OCI-LY1 (cell line): ENCODE results near the gene FGD3.

Source experiments
- H2AFZ ChIP-seq: fragments of 200-600 bp; sonication (generic), shearing (Covaris generic); 2 replicates; pipeline ENCODE4 v1.6.0; 2014; ENCODE audit warnings: antibody characterized with exemption, mild to moderate bottlenecking, low read length
- H3F3A ChIP-seq: fragments of 200-600 bp; sonication (generic), shearing (Covaris generic); 2 replicates; pipeline ENCODE4 v1.6.0; 2014; ENCODE audit warnings: mild to moderate bottlenecking, antibody characterized with exemption, low read length, moderate library complexity; ENCODE audit not compliant: insufficient read depth
- H3K27ac ChIP-seq: fragments of 200-600 bp; sonication (generic); 2 replicates; pipeline ENCODE4 v1.5.1; 2014; ENCODE audit warnings: low read length, mixed run types, mild to moderate bottlenecking, low read depth; ENCODE audit not compliant: poor library complexity, severe bottlenecking
- H3K27me3 ChIP-seq: fragments of 200-600 bp; sonication (generic); 2 replicates; pipeline ENCODE4 v1.6.0; 2014; ENCODE audit warnings: antibody characterized with exemption, mild to moderate bottlenecking, low read length, moderate library complexity; ENCODE audit not compliant: insufficient read depth
- H3K36me3 ChIP-seq: fragments of 200-600 bp; sonication (generic); 2 replicates; pipeline ENCODE4 v1.6.1; 2014; ENCODE audit warnings: mild to moderate bottlenecking, antibody characterized with exemption, low read length, moderate library complexity, mixed read lengths; ENCODE audit not compliant: insufficient read depth
- H3K4me1 ChIP-seq: fragments of 200-600 bp; sonication (generic); 2 replicates; pipeline ENCODE4 v1.5.1; 2014; ENCODE audit warnings: mild to moderate bottlenecking, low read length, moderate library complexity; ENCODE audit not compliant: insufficient read depth, severe bottlenecking
- H3K4me2 ChIP-seq: fragments of 200-600 bp; sonication (generic), shearing (Covaris generic); 2 replicates; pipeline ENCODE4 v1.6.1; 2014; ENCODE audit warnings: low read length
- H3K4me3 ChIP-seq: fragments of 200-600 bp; sonication (generic); 2 replicates; pipeline ENCODE4 v1.5.1; 2014; ENCODE audit warnings: low read length, low read depth, mild to moderate bottlenecking, mixed read lengths; ENCODE audit not compliant: poor library complexity, severe bottlenecking
- H3K79me2 ChIP-seq: fragments of 200-600 bp; shearing (Covaris generic); 2 replicates; pipeline ENCODE4 v1.6.1; 2016; ENCODE audit warnings: mixed run types, low read length, mixed read lengths; ENCODE audit not compliant: insufficient read depth
- H3K9ac ChIP-seq: fragments of 200-600 bp; sonication (generic), shearing (Covaris generic); 2 replicates; pipeline ENCODE4 v1.6.1; 2014; ENCODE audit warnings: mild to moderate bottlenecking, low read length, mixed read lengths
- H3K9me2 ChIP-seq: fragments of 200-600 bp; sonication (generic), shearing (Covaris generic); 2 replicates; pipeline ENCODE4 v1.6.1; 2014; ENCODE audit warnings: low read depth, mild to moderate bottlenecking, low read length, mixed read lengths
- H3K9me3 ChIP-seq: fragments of 200-600 bp; shearing (Covaris generic); 2 replicates; pipeline ENCODE4 v1.6.1; 2014; ENCODE audit warnings: low read length, mixed read lengths
- H4K20me1 ChIP-seq: fragments of 200-600 bp; sonication (generic), shearing (Covaris generic); 2 replicates; pipeline ENCODE4 v1.6.0; 2016; ENCODE audit warnings: mild to moderate bottlenecking, low read length; ENCODE audit not compliant: insufficient read depth
- EZH2 ChIP-seq: fragments of 200-600 bp; sonication (generic), shearing (Covaris generic); IDR thresholded peaks from 2 replicates; pipeline ENCODE4 v1.8.0; 2017; ENCODE audit warnings: borderline replicate concordance, mixed run types, mild to moderate bottlenecking, antibody characterized with exemption, low read length, moderate library complexity, mixed read lengths
- TF ChIP-seq, protein P1 (sequence below): fragments of 200-600 bp; sonication (generic), shearing (Covaris generic); IDR thresholded peaks from 2 replicates; pipeline ENCODE4 v1.5.1; 2017; ENCODE audit warnings: mild to moderate bottlenecking, antibody characterized with exemption, low read length, moderate library complexity, mixed read lengths

Gene FGD3

DNA sequence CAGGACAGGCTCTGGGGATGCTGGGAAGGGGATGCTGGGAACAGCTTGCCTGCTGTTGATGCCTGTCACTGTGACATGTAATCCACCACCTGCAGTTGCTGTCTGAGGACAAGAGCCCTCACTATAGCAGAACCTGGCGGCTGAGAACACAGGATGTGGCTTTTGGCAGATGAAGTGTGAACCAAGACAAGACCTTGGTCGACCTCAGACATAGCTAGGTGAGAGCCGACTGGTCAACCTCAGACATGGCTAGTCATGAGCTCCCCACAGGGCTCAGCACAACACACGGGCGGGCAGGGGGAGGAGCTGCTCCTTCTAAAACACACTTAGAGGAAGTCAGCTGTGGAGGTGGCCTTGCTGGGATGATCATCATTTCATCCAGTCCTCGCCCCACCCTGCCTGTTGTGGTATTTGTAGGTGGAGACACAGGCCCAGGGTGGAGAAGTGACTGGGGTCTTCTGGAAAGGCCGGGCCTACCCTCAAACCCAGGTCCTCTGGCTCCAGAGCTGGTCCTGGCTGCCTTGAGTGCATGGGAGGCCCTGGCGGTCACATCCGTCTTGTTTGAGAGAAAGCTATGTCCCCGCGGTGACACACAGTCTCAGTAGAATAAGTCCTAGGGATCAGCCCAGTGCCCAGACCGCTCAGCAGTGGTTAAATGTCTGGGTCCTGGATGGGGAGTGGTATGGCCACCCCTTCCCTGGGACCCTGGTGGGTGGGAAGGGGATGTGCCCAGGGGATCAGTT, 117.2 kb downstream of the FGD3 start:
- TF ChIP-seq, protein P1, sequence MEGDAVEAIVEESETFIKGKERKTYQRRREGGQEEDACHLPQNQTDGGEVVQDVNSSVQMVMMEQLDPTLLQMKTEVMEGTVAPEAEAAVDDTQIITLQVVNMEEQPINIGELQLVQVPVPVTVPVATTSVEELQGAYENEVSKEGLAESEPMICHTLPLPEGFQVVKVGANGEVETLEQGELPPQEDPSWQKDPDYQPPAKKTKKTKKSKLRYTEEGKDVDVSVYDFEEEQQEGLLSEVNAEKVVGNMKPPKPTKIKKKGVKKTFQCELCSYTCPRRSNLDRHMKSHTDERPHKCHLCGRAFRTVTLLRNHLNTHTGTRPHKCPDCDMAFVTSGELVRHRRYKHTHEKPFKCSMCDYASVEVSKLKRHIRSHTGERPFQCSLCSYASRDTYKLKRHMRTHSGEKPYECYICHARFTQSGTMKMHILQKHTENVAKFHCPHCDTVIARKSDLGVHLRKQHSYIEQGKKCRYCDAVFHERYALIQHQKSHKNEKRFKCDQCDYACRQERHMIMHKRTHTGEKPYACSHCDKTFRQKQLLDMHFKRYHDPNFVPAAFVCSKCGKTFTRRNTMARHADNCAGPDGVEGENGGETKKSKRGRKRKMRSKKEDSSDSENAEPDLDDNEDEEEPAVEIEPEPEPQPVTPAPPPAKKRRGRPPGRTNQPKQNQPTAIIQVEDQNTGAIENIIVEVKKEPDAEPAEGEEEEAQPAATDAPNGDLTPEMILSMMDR: no peak
- TF ChIP-seq EZH2: no peak
- H3K36me3 ChIP-seq: peaks cover 49% of the 10 kb centered on the region
- no peaks in the 10 kb centered on the region for H3K27me3 ChIP-seq
- H3K79me2 ChIP-seq: peaks cover 19% of the 10 kb centered on the region
- peak overlapping the region; percentile 69 for H3K9ac ChIP-seq
- no peak overlapping the region for H2AFZ ChIP-seq
- H3K9me3 ChIP-seq: no peaks in the 10 kb centered on the region
- 0 out of 2 replicates have a peak, but pooled peaks cover 4% of the 10 kb centered on the region for H3F3A ChIP-seq
- peak overlapping the region; percentile 86 for H3K4me2 ChIP-seq
- no peaks in the 10 kb centered on the region for H4K20me1 ChIP-seq
- peaks cover 59% of the 10 kb centered on the region for H3K4me1 ChIP-seq
- H3K4me3 ChIP-seq: peak overlapping the region; percentile 67
- peak overlapping the region; percentile 99 for H3K27ac ChIP-seq
- H3K9me2 ChIP-seq: no peaks in the 10 kb centered on the region

DNA sequence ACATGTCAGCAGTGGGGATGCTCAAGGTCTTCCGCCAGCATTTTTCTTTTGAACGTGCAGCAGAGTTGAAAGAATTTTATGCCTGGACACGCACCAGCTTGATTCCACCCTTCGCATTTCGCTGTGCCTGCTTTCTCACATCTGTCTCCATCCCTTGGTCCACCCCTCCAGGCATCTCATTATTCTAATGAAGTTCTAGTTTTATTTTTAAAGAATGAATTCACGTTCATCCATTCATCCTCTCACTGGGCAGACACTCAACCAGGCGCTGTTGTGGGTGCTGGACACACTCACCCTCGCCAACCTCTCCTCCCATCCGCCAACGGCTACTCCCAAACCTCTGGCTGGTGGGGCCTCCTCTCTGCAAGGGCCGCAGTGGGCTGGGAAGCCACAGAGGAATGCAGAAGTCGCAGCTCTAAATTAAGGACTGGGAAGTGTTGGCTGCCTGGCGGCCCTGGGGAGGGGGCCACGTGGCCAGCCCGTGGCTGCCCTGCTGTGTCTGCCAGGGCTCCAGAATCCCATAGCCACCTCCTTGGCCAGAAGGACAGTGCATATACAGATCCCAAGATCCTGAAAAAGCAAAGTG, 117.9 kb downstream of the FGD3 start:
- TF ChIP-seq EZH2: no peak
- TF ChIP-seq, protein P1: no peak
- Histone ChIP-seq H3K4me2 (peak overlapping the region; percentile 86), H3F3A (0 out of 2 replicates have a peak, but pooled peaks cover 4% of the 10 kb centered on the region), H3K27ac (peak overlapping the region; percentile 99), H3K27me3 (no peaks in the 10 kb centered on the region), H3K79me2 (peaks cover 19% of the 10 kb centered on the region), H3K9ac (peak overlapping the region; percentile 61; the same call in 1 of the 2 replicates), H4K20me1 (no peaks in the 10 kb centered on the region), H3K4me1 (peaks cover 52% of the 10 kb centered on the region), H3K4me3 (peak overlapping the region; percentile 67), H3K36me3 (peaks cover 56% of the 10 kb centered on the region), H3K9me2 (no peaks in the 10 kb centered on the region), H3K9me3 (no peaks in the 10 kb centered on the region), H2AFZ (no peak overlapping the region)

DNA sequence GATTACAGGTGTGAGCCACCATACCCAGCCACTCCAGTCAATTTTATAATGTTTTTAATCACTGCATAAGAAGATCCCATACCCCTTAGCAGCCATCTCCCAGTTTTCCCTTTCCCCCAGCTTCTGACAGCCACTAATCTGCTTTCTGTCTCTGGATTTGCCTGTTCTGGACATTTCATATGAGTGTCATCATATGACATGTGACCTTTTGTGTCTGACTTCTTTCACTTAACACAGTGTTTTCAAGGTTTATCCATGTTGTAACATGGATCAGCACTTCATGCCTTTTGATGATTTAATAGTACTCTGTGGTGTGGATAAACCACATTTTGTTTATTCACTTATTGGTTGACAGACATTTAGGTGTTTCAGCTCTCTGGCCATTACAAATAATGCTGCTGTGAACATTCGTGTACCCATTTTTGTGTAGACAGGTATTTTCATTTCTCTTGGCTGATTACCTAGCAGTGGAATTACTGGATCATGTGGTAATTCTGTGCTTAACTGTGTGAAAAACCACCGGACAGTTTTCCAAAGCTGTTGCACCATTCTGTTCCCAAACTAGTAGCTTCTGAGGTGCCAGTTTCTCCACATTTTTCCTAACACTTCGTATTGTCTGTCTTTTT, 119.8 kb downstream of the FGD3 start:
- Histone ChIP-seq H3K27ac (no peak overlapping the region), H3K9me3 (no peaks in the 10 kb centered on the region), H3K9ac (no peak overlapping the region), H3K4me3 (no peak overlapping the region), H3K27me3 (no peaks in the 10 kb centered on the region), H3K4me1 (peaks cover 44% of the 10 kb centered on the region), H2AFZ (no peak overlapping the region), H3K4me2 (no peak overlapping the region), H3K79me2 (peaks cover 19% of the 10 kb centered on the region), H3K36me3 (peaks cover 73% of the 10 kb centered on the region), H3K9me2 (no peaks in the 10 kb centered on the region), H4K20me1 (no peaks in the 10 kb centered on the region), H3F3A (0 out of 2 replicates have a peak, but pooled peaks cover 4% of the 10 kb centered on the region)
- TF ChIP-seq, protein P1: no peak
- TF ChIP-seq EZH2: no peak
